Measurements from ENCODE around the gene VDAC2.
A peak's percentile ranks its signal among the peaks of the same experiment; 100 is the strongest.
"Not testable (repeated sequence)": the region's sequence is repeated elsewhere in the genome, so short reads cannot be mapped to it uniquely, and the experiment has no call there.

Gene VDAC2

DNA sequence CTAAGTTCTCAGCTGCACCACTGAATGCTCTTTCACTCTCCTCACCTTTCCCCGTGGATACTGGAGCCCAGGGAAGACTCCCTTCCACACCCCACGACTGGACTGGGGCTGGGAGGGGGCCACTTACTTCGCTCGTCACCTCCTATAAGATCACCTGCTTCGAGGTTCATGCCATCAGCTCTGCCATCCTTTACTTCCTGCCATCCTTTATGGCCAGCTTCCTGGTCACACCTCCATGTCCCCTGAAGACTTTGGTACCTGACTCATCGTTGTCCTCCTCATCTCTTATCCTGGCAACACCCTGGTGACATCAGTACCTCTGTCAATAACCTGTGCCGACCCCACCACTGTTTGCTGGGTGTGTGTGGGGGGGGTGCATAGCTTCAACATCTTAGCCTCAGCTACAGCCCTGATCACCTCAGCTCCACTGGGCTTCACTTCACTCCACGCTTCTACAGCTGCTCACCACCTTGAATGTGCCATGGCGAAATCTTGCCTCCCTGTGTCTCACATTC lies 8.7 kb upstream of the VDAC2 start:
- no peak for DNase-seq (ENCODE audit: low read depth)

DNA sequence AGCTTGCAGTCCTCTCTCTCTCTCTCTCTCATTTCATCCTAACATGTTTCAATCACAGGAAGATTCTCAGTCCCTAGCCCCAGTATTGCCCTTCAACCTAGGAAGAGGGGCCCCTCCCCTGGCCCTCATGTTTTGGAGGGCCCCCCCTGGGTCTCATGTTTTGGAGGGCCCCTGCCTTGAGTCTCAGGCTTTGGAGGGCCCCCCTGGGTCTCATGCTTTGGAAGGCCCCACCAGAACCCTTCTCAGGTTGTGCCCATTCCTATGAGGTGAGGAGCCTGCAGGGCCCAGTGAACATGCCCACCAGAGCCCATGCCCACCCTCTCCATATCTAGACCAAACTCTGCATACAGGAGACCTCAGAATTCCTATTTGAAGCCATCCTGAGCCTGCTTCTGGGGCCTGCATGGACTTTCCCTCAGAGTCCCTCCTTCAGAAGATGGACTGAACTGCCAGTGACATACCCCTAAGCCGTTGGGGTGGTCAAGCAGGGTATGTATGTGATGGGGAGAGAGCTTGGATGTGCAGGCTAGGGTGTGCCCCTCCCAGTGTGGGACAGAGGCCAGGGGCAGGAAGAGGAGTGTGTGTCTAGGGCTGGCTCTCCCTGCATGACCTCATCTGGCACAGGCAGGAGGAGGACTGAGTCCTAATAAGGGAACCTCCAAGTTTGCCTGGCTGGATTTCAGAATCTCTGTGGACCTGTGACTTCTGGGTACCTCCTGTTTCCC lies 8.1 kb upstream of the VDAC2 start:
- DNase-seq (ENCODE audit: low read depth) = peak; percentile 71

DNA sequence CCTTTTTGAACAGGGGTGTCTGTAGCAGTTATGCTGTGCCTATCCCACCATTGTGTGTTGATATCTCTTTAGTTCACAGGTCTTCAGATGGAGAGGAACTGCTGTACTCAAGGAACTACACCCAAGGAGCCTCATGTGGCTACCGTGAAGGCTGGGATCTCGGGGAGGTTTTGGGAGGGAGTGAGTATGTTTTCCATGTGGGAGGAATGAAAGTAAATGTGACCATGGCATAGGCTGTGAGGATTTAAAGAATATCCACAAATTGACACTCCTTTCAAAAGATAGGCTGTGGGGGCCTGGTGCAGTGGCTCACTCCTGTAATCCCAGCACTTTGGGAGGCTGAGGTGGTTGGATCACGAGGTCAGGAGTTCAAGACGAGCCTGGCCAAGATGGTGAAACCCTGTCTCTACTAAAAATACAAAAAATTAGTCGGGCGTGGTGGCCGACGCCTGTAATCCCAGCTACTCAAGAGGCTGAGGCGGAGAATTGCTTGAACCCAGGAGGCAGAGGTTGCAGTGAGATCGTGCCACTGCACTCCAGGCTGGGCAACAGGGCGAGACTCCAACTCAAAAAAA lies 7.5 kb upstream of the VDAC2 start:
- not testable (repeated sequence) for DNase-seq (ENCODE audit: low read depth)

DNA sequence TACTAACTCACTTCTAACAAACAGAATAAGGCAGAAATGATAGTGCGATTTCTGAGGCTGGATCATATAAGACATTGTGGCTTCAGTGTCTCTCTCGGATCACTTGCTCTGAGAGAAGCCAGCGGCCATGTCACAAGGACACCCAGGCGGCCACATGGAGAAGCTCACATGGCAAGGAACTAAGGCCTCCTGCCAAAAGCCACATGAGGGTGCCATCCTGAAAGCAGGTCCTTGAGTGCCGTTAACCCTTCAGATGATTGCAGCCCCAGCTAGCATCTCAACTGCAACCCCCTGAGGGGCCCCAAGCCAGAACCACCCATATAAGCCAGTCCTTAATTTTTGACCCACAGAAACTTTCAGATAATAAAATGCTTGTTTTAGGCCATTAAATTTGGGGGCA lies 6.9 kb upstream of the VDAC2 start:
- no peak for DNase-seq (ENCODE audit: low read depth)

DNA sequence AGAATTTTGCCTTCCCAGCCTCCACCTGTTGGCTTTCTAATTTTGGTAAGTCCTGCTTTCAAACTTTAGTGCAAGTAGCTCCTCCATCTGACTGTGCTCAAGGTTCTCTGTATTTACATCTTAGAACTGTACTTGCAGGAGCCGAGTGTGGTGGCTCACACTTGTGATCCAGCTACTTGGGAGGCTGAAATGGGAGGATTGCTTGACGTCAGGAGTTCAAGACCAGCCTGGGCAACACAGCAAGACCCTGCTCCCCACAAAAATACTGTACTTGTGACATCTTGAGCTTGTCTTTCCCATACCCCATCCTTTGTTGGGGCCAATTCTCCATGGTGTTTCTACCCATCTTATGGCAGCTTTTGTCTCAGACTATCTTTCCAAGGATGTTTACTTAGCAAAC lies 4.7 kb upstream of the VDAC2 start:
- DNase-seq (ENCODE audit: low read depth) = no peak

DNA sequence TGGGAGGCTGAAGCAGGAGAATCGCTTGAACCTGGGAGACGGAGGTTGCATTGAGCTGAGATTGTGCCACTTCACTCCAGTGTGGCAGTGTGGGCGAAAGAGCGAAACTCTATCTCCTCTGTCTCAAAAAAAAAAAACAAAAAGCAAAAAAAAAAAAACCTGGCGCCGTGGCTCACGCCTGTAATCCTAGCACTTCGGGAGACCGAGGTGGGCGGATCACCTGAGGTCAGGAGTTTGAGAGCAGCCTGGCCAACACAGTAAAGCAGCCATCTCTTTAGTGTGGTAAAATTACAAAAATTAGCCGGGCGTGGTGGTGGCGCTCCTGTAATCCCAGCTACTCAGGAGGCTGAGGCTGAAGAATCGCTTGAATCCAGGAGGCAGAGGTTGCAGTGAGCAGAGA lies 4.0 kb upstream of the VDAC2 start:
- DNase-seq (ENCODE audit: low read depth) = not testable (repeated sequence)

DNA sequence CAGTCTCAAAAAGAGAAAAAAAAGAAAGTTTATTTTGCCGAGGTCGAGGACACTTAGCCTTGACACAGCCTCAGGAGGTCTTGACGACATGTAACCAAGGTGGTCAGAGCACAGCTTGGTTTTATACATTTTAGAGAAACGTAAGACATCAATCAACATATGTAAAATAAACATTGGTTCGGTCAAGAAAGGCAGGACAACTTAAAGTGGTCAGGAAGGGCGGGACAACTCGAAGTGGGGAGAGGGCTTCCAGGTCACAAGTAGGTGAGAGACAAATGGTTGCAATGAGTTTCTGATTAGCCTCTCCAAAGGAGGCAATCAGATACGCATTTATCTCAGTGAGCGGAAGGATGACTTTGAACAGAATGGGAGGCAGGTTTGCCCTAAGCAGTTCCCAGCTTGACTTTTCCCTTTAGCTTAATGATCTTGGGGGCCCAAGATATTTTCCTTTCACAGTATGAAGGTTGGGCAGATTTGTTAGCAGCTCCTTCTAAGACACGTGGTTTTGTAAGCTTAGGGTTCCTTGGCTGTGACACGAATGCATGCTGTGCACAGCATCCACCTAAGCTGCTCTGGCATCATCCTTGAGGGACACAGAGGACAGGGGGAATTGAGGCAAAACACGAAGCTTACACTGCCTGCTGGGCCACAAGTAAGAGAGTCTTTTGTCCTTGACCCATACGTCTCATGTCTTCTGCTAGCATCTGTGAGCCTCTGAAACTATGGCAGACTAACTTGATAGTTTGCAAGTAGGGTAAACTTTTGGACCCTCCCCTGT lies 3.3 kb upstream of the VDAC2 start:
- DNase-seq (ENCODE audit: low read depth) = no peak

DNA sequence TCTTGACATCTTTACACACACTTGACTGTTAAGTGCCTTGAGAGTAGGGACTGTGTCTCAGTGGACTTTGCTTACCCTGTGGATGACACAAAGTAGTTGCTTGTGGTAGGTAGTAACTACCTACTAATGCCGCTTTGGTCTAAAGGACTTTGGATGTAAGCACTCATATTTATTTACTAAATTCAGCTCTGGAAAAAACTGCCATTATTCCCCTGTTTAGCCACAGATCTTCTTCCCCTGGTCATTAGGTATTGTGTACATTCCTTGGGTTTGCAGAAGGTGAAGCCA lies 2.8 kb upstream of the VDAC2 start:
- DNase-seq (ENCODE audit: low read depth) = no peak

DNA sequence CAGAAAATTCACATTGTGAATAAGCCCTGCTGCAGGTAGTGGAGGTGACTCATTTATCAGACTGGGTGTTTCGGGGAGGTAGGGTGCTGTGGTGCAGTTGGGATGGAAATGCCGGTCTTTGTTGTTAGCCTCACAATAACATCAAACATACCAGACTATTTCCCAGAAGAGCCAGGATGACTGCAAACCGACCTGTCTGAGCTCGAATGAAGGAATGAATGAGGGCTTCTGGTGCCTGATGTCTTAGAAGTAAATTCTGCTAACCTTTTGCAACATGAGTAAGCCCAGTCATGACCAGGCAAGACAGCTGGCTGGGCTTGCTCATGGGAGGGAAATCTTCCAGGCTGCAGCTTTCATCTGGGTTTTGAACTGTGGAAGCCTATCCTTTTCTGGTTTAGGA lies 2.4 kb upstream of the VDAC2 start:
- peak; percentile 66 for DNase-seq (ENCODE audit: low read depth)

DNA sequence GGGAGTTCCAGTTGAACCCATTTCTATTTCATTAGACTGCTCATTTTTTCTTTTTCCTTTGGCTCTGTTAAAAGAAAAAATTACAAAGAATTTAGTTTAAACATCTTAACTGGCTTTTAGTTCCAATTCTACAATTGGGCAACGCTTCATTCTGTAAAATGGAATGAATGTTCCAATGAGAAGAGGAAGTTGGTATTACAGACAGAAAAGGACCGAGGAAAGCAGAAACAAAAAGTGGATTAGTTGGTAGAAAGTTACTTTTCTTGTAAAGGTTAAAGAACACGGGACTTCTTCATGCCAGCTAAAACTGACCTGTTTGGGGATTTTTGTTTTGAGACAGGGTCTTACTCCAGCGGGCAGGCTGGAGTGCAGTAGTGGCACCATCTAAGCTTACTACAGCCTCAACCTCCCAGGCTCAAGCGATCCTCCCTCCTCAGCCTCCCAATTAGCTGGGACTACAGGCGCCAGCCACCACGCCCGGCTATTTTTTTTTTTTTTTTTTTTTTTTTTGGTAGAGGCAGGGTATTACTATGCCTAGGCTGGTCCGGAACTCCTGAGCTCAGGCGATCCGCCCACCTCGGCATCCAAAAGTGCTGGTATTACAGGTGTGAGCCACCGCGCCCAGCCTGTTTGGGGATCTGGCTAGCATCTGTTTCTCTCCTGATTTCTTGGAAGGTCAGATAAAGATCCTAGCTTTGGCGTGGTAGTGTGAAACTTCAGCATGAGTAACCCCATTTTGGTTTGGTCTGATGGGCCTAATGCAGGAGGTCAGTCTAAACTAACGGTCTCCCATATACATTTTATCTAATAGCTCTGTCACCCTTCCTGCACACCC lies 1.3 kb upstream of the VDAC2 start:
- no peak for DNase-seq (ENCODE audit: low read depth)

DNA sequence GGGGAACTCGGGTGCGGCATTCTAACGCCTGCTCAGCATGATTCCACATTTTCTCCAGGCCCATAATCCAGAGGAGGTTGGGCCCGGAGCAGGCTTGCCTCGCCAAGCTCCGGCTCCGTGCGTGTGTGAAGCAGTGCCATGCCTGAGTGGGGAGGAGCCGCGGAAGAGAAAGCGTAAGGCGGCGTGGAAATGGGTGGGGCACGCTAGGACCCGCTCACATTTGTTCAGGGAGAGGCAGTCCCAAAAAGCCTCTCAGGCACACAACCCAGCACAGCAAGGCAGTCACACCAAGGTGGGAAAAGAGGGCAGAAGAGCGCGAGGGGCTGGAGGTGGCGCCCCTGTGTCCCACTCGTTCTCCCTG lies 695 bp upstream of the VDAC2 start:
- DNase-seq (ENCODE audit: low read depth) = peak; percentile 63

DNA sequence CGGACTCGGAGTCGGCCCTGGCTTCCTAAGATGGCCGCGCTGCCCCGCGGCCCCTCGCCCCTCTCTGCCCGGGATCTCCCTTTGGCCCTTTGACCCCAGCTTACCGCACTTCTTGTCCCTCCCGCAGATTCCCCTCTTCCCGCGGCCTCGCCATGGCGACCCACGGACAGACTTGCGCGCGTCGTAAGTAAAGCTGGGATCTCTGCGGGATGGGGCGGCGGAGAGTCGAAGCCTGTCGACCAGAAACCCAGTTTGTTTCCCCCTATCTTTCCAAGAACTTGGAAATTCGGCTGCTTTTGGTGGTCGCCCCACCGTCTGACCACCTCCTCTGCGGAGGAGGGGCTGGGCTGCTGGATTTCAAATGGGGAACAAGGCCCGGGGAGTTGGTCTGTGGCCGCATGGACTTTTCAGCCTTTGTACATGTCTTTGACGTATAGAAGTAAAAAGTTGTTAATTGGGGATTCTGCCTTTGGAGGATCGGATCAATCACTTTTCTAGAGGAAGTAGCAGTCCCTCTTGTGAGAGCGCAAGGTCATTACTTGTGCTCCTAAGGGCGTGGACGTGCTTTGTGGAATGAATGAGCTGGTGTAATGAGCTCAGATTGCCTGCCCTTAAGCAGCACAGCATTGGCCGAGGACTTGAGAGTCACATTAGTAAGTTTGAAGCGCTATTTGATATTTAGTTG lies 553 bp downstream of the VDAC2 start:
- no peak for DNase-seq (ENCODE audit: low read depth)

DNA sequence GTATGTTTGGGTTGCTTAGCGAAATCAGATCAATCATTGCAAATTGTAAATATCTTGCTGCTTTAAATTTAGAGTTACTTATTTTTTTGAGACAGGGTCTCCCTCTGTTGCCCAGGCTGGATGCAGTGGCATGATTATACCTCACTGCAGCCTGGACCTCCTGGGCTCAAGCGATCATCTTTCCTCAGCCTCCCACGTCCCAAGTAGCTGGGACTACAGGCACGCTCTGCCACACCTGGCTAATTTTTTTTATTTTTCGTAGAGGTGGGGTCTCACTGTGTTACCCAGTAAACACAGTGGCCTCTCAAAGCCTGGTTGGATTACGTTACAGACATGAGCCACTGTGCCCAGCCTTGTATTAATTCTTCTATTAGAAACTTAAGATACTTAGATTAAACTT lies 1.7 kb downstream of the VDAC2 start:
- no peak for DNase-seq (ENCODE audit: low read depth)

DNA sequence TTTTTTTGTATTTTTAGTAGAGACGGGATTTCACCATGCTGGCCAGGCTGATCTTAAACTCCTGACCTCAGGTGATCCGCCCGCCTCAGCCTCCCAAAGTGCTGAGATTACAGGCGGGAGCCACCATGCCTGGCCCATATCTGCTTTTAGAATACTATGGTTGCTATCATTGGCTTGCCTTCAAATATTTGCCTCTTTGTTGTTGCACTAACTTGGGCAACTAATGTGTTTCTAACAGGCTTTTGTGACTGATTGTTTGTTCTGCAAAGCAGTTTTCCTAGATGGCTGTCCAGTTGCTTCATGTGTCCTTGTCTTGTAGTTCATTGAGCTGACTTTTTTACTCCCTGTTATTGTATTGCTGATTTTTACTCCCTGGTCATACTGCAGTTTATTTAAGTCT lies 9.7 kb downstream of the VDAC2 start:
- DNase-seq (ENCODE audit: low read depth) = no peak

DNA sequence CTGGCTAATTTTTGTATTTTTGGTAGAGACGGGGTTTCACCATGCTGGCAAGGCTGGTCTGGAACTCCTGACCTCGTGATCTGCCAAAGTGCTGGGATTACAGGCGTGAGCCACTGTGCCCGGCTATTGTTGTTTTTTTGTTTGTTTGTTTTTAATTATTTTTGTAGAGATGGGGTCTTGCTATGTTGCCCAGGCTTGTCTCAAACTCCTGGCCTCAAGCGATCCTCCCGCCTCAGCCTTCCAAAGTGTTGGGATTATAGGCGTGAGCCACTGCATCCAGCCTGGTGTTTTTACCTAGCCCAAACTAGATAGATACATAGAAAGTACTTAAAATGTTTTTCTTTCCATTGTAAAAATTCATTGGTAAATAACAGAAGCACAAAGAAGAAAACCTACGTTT lies 10.9 kb downstream of the VDAC2 start:
- DNase-seq (ENCODE audit: low read depth) = not testable (repeated sequence)

DNA sequence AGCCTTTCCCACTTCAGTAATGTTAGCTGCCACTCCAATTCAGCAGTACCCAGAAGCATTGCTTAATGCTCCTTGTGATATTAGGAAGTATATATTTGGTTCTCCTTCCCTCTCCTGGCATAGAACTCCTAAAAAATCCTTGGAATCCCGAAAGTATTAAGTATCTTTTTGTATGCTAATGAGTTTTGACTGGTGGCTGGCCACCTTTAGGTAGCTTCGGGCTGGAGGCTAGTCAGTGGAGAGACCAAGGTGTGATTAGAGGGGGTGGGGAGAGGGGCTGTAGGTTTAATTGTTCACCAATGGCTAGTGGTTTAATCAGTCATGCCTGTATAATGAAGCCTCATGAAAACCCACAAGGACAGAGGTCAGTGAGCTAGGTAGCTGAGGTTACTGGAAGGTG lies 12.9 kb downstream of the VDAC2 start:
- no peak for DNase-seq (ENCODE audit: low read depth)

DNA sequence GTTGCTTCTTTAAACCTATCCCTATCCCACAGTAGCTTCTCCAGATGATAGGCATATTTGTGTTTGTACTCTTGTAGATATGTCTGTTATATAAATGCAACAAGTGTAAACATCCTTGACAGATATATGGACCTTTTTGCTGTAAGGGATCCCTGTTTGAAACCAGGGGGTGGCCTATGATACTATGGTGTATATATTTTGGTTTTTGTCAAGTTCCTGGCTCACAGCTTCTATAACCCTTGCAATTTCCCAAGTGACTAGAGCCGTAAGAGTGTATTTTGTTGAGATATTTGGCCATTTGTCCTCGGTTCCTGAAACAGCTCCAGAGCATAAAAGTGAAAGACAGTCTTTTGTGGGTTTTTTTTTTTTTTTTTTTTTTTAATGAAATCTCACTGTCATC lies 15.5 kb downstream of the VDAC2 start:
- DNase-seq (ENCODE audit: low read depth) = no peak

DNA sequence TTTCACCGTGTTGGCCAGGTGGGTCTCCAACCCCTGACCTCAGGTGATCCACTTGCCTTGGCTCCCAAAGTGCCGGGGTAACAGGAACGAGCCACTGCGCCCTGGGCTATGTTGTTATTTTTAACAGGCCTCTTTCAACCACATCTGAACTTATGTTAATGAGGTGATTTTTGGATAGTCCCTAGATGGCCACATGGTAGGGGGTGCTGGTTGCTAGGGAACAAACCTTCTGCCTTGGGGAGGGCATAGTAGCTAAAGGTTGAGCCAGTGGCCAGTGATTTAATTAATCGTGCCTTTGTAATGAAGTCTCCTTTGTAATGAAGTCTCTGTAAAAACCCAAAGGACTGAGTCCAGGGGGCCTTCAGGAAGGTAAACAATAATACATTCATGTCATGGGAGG lies 16.1 kb downstream of the VDAC2 start:
- no peak for DNase-seq (ENCODE audit: low read depth)

DNA sequence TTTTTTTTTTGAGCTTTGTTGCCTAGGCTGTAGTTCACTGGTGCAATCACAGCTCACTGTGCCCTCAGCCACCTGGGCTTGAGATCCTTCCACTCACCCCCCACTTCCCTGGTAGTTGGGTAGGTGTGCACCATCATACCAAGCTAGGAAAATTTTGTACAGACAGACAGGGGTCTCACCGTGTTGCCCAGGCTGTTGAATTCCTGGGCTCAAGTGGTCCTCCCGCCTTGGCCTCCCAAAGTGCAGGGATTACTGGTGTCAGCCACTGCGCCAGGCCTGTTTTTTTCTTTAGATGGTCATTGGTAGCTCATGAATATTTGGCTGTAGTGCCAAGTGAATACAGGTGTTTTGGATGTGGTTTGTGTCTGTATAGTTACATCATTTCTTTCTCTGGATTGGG lies 17.7 kb downstream of the VDAC2 start:
- DNase-seq (ENCODE audit: low read depth) = no peak

DNA sequence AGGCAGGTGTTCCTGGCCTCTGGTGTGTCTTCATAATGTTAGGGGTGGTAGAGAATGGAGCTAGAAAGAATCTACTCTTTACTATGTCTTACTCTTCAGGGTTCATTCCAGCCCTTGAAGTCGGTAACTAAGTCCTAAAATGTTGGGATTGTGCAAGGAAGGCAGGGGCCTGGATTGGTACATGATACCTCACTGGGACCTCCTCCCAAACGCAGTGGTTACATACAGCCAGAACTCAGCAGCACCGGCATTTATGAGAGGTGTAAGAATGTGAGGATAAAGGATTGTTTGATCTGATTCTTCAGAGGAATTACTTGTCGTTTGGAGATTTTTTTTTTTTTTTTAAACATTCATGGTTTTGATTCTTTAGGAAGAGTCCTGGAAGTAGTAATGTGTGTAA lies 18.2 kb downstream of the VDAC2 start:
- no peak for DNase-seq (ENCODE audit: low read depth)

DNA sequence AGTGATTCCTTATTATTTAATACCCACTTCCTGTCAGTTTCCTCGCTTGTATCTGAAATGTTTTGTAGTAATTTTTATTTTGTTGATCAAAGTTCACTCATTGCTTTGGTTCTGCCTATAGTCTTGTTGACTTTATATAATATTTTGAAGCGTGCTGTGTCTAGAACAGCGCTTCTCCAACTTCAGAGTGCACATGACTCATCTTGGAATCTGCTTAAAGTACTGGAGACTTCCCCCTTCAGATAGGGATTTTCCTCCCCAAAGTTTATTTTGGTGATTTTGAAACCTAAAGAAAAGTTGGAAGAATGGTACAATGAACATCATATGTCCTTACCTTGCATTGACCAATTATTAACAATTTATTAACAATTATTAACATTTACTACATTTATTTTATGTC lies 19.4 kb downstream of the VDAC2 start:
- no peak for DNase-seq (ENCODE audit: low read depth)

DNA sequence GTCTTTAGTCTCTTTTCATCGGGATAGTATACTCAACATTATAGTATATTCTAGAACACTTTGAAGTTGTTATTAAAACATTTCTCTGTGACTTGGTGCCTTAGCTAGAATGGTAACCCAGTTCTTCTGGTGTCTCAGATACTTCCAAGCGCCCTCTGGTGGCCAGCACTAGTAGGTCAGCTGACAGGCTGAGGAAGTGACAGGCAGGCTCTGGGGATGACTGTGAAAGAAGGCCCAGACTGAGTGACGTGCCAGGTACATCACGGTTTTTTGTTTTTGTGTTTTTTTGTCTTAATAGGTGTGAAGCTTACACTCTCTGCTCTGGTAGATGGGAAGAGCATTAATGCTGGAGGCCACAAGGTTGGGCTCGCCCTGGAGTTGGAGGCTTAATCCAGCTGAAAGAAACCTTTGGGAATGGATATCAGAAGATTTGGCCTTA lies 20.0 kb downstream of the VDAC2 start:
- DNase-seq (ENCODE audit: low read depth) = peak; percentile 65

Measured in stromal cell of bone marrow (primary cell).